HepG2 (cell line): ENCODE measurements around the gene ACOT13. TPM values are rescaled to one million over a fixed set of nuclear protein-coding genes. Genes with fewer than 3 reads are reported as not detected.

Experiments used
- ATAC-seq: fragments of 200-7000 bp; cut with Tn5 transposase; 3 replicates; pipeline ENCODE4 v1.9.1; 2020; ENCODE audit warnings: mild to moderate bottlenecking, moderate library complexity
- BruUV-seq: library from RNA; stranded (reverse); fragments of 400-500 nt; replicated peaks from 2 replicates; lab custom pipeline; 2021; lab: Mats Ljungman, UMichigan
- CTCF ChIA-PET: fragments of 300-600 bp; formaldehyde crosslinking; extraction: SDS; loops from one replicate; lab custom pipeline; 2021; ENCODE audit warnings: low total read pairs, inconsistent platforms, low intra/inter-chr PET ratio; lab: Yijun Ruan, JAX
- POLR2A ChIA-PET: fragments of 350-600 bp; sonication (Branson Sonifier 250); formaldehyde crosslinking; loops from one replicate; lab custom pipeline; 2020; ENCODE audit warnings: antibody characterized with exemption, inconsistent platforms; lab: Yijun Ruan, JAX
- DNase-seq: peaks from one replicate; pipeline ENCODE4 v3.0.0-alpha.2; 2015; ENCODE audit warnings: low spot score
- FAIRE-seq: peaks from 3 replicates; lab custom pipeline; 2011; peaks lifted over from hg19 to GRCh38; lab: Jason Lieb, UNC
- H2AFZ ChIP-seq: one replicate; pipeline ENCODE4 v1.6.1; 2011; ENCODE audit warnings: low read length, inconsistent platforms
- H3K27ac ChIP-seq: fragments of 300-600 bp; 3 replicates; pipeline ENCODE4 v1.8.0; 2011; ENCODE audit warnings: mixed run types, mild to moderate bottlenecking, mixed read lengths, low read length, inconsistent platforms; ENCODE audit not compliant: insufficient read depth; ENCODE audit errors: extremely low read length
- H3K27me3 ChIP-seq, 2 experiments: fragments of 200-600 bp in 1 of 2; 2 replicates in 1 of 2; 3 replicates in 1 of 2; pipeline versions ENCODE4 v1.6.0 to v1.8.0; 2011; ENCODE audit warnings: low read length in 2 of 2, mild to moderate bottlenecking in 2 of 2, moderate library complexity in 2 of 2, inconsistent platforms in 1 of 2; ENCODE audit not compliant: insufficient read depth in 2 of 2, control insufficient read depth in 1 of 2
- H3K36me3 ChIP-seq, 2 experiments: fragments of 200-600 bp in 1 of 2; replicated peaks in 1 of 2; 2 replicates in 1 of 2; 3 replicates in 1 of 2; pipeline versions ENCODE4 v1.5.1 to v1.8.0; 2011; ENCODE audit warnings: low read length in 2 of 2, inconsistent platforms in 1 of 2; ENCODE audit not compliant: insufficient read depth in 2 of 2, control insufficient read depth in 1 of 2
- H3K4me1 ChIP-seq: 2 replicates; pipeline ENCODE4 v1.5.1; 2012; ENCODE audit warnings: low read length, inconsistent platforms; ENCODE audit not compliant: insufficient read depth
- H3K4me2 ChIP-seq: 2 replicates; pipeline ENCODE4 v1.6.0; 2011; ENCODE audit warnings: low read depth, low read length, inconsistent platforms
- H3K4me3 ChIP-seq, 3 experiments: fragments of 200-600 bp in 1 of 3; sonication (generic), shearing (Covaris generic) in 1 of 3; replicated peaks in 1 of 3; 2 replicates each; pipeline ENCODE4 v1.5.1; 2011 to 2016; ENCODE audit warnings: low read length in 3 of 3, inconsistent platforms in 2 of 3, low read depth in 2 of 3, mild to moderate bottlenecking in 2 of 3, control low read depth in 1 of 3, mixed read lengths in 1 of 3; ENCODE audit not compliant: insufficient read depth in 1 of 3
- H3K79me2 ChIP-seq: one replicate; pipeline ENCODE4 v1.6.1; 2011; ENCODE audit warnings: low read length, inconsistent platforms; ENCODE audit not compliant: insufficient read depth
- H3K9ac ChIP-seq: 2 replicates; pipeline ENCODE4 v1.6.0; 2011; ENCODE audit warnings: mild to moderate bottlenecking, low read depth, low read length, inconsistent platforms; ENCODE audit not compliant: insufficient read depth
- H3K9me3 ChIP-seq: 2 replicates; pipeline ENCODE4 v1.5.1; 2012; ENCODE audit warnings: mild to moderate bottlenecking, low read length
- H4K20me1 ChIP-seq: 2 replicates; pipeline ENCODE4 v1.6.0; 2011; ENCODE audit warnings: inconsistent platforms, mild to moderate bottlenecking, low read length, moderate library complexity; ENCODE audit not compliant: insufficient read depth
- HES4 ChIP-seq: sonication (generic); formaldehyde crosslinking; IDR thresholded peaks from 2 replicates; pipeline ENCODE4 v1.9.0; 2021; ENCODE audit warnings: mild to moderate bottlenecking, missing genetic modification reagents, borderline replicate concordance
- KLF13 ChIP-seq: sonication (generic); formaldehyde crosslinking; IDR thresholded peaks from 2 replicates; pipeline ENCODE4 v1.4.0; 2020; ENCODE audit warnings: mild to moderate bottlenecking, missing genetic modification reagents
- ZNF260 ChIP-seq: sonication (generic); formaldehyde crosslinking; IDR thresholded peaks from 2 replicates; pipeline ENCODE4 v1.4.0; 2020; ENCODE audit warnings: missing genetic modification reagents, low read depth, mild to moderate bottlenecking, borderline replicate concordance
- ZNF530 ChIP-seq: sonication (generic); formaldehyde crosslinking; IDR thresholded peaks from 2 replicates; pipeline ENCODE4 v1.5.0; 2020; ENCODE audit warnings: low read depth, mild to moderate bottlenecking, missing genetic modification reagents
- ZNF567 ChIP-seq: sonication (generic); formaldehyde crosslinking; IDR thresholded peaks from 2 replicates; pipeline ENCODE4 v1.8.1; 2023; ENCODE audit warnings: mild to moderate bottlenecking, missing genetic modification reagents, borderline replicate concordance
- ZNF629 ChIP-seq: sonication (generic); formaldehyde crosslinking; conservative IDR thresholded peaks from 2 replicates; pipeline ENCODE4 v1.5.0; 2020; ENCODE audit warnings: missing genetic modification reagents
- ZNF710 ChIP-seq: sonication (generic); formaldehyde crosslinking; IDR thresholded peaks from 2 replicates; pipeline ENCODE4 v1.5.0; 2020; ENCODE audit warnings: mild to moderate bottlenecking, missing genetic modification reagents, borderline replicate concordance
- WGBS: methylation state at CpG from one replicate; pipeline ENCODE4 v1.1.6; 2017; ENCODE audit warnings: low lambda C conversion rate; 5-methylcytosine and 5-hydroxymethylcytosine counted together
- in situ Hi-C: cut with HindIII; loops from 2 replicates; pipeline ENCODE4 v1.10.0; 2017; ENCODE audit warnings: low pct_unique_long_range_greater_than_20kb; ENCODE audit not compliant: extremely low pct_ligation_motif_present
- intact Hi-C: fragments of 100-400 bp; cut with micrococcal nuclease; formaldehyde crosslinking; loops from one replicate; pipeline ENCODE4 v1.10.0; 2022; ENCODE audit not compliant: unreplicated experiment
- polyA plus RNA-seq, 8 experiments: library from polyadenylated mRNA; depleted of rRNA in 3 of 8; stranded (reverse) in 7 of 8; unstranded in 1 of 8; fragments of >200 nt; fragmentation: Illumina TruSeq in 4 of 8; extraction: Trizol in 4 of 8; gene quantifications; 2 replicates each; pipeline versions ENCODE4 v1.2.1 to v1.2.3, GENCODE V29; 2011 to 2016; ENCODE audit warnings: low read depth in 4 of 8, missing spikeins in 1 of 8, mixed read lengths in 1 of 8; ENCODE audit not compliant: insufficient read depth in 1 of 8
- total RNA-seq, 5 experiments: library from RNA; depleted of rRNA; stranded (reverse); fragments of >200 nt; fragmentation: Illumina TruSeq; extraction: Trizol; gene quantifications; 2 replicates each; pipeline ENCODE4 v1.2.3, GENCODE V29; 2016; ENCODE audit warnings: low read depth in 1 of 5

Gene ACOT13
- total and polyA plus RNA-seq, 2 of the 13 experiments (the other 11 are each of a cell fraction or from before 2014, with no cell fraction given), result 31.5 to 45.1 TPM

- Histone ChIP-seq H3K9me3 (no peaks in the 10 kb centered on the region), H4K20me1 (no peaks in the 10 kb centered on the region), H3K4me1 (no peaks in the 10 kb centered on the region), H3K9ac (no peak overlapping the region), H3K27me3 (peaks cover 0 to 4% of the 10 kb centered on the region in 2 experiments; a peak in 1 of 5 replicates), H3K79me2 (no peaks in the 10 kb centered on the region), H3K4me2 (no peak overlapping the region), H3K27ac (no peak overlapping the region), H3K36me3 (no peaks in the 10 kb centered on the region), H3K4me3 (no peak overlapping the region), H2AFZ (no peak overlapping the region)
- CTCF ChIA-PET, result no interaction called here
- FAIRE-seq (no peak), DNase-seq (no peak), ATAC-seq (no peak)
- WGBS, result 37% methylated on average over 3 of the region's 3 CpGs
- BruUV-seq, result no TSS peak
- TF ChIP-seq ZNF260 (CRISPR knock-in tag), result no peak
- no peak for TF ChIP-seq ZNF710 (CRISPR knock-in tag)
- TF ChIP-seq ZNF629 (CRISPR knock-in tag), result no peak
- no peak for TF ChIP-seq ZNF567 (CRISPR knock-in tag)
- no peak for TF ChIP-seq KLF13
- no peak for TF ChIP-seq ZNF530 (CRISPR knock-in tag)
- TF ChIP-seq HES4 (CRISPR knock-in tag), result no peak
- POLR2A ChIA-PET, result interaction anchor here (1.3 to 1.7 kb wide), 3 partner anchors 9 to 22 kb away, joined by 3 to 11 read pairs (median 5); no protein-coding TSS in a partner anchor
- in situ Hi-C loops (no loop called here), intact Hi-C loops (no loop called here)
Measured at GRCh38 chr6:24743944-24744335, 77.1 kb downstream of the ACOT13 start.
